ENCODE data around the gene PLAAT4. TPM values are rescaled to one million over a fixed set of nuclear protein-coding genes. Genes with fewer than 3 reads are reported as not detected.
"Not testable (repeated sequence)": the region's sequence is repeated elsewhere in the genome, so short reads cannot be mapped to it uniquely, and the experiment has no call there.

The PLAAT4 gene
- total RNA-seq, 1 donor from 2014 or later = 109 TPM

DNA sequence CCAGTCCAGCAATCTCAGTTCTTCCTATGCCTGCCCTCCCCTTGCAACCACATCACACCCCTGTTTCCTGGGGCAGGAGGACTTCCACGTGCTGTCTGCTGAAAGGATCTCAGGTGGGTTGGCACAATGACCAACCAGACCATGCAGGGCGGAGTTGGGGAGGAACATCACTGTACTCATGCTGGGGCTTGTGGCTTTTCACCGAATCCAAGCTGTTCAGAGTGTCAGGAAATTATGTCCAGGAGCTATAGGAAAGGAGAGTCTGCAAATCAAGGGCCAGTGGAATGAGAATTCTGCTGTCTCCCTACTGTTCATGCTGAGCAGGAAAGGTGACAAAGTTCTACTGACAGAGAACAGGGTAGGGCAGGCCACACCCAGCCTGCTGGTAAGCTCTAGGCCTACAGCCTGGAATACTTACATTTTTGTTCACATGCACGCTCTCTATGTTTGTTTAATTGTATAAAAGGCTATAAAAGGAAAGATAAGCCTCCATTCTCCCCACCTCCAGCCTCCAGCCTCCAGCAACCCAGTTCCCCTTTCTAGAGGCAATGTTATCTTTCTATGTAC, 28.3 kb downstream of the PLAAT4 start:
- intact Hi-C loops (cut with micrococcal nuclease) = loop anchor here (1.0 to 5.0 kb wide), 2 partner anchors 29 to 78 kb away; partner anchors contain the start of gene PLAAT4

DNA sequence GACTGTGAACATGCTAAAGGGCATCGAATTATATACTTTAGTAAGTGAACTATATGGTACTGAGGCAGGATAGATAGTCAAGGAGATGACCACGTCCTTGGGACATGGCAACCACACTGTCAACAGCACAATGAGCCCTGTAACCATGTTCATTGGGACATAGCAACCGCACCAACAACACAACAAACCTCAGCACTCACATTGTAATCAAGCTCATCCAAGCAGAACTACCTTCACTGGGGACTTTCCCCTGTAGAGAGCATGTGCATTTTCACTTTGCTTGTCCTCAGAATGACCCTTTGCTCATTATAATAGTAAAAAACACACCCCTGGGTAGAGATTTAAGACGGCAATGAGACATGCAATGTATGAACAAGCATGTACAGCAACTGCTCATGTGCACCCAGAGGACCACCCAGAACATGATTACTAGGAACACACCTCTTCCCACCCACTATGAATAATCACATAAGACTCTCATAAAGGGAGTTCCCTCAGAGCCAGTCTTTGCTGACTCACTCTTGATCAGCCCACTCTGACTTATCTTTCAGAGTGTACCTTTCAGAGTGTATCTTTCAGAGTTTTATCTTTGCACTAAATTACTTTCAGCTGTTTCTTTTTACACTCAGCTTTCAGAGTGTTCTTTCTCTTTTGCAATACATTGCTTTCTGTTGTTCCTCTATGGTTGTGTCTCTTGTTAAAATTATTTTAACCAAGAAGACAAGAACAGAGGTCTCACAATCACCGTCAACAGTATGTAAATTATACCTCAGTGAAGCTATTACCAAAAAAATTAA, 30.6 kb downstream of the PLAAT4 start:
- intact Hi-C loops (cut with micrococcal nuclease) = loop anchor here (1.0 to 5.0 kb wide), 2 partner anchors 36 to 80 kb away; no protein-coding TSS in a partner anchor

- intact Hi-C loops (cut with micrococcal nuclease) = loop anchor here (5.0 kb wide), 1 partner anchor 82 kb away; no protein-coding TSS in a partner anchor
These were observed 33.0 kb downstream of the PLAAT4 start for GRCh38 chr11:63569570-63569969.

DNA sequence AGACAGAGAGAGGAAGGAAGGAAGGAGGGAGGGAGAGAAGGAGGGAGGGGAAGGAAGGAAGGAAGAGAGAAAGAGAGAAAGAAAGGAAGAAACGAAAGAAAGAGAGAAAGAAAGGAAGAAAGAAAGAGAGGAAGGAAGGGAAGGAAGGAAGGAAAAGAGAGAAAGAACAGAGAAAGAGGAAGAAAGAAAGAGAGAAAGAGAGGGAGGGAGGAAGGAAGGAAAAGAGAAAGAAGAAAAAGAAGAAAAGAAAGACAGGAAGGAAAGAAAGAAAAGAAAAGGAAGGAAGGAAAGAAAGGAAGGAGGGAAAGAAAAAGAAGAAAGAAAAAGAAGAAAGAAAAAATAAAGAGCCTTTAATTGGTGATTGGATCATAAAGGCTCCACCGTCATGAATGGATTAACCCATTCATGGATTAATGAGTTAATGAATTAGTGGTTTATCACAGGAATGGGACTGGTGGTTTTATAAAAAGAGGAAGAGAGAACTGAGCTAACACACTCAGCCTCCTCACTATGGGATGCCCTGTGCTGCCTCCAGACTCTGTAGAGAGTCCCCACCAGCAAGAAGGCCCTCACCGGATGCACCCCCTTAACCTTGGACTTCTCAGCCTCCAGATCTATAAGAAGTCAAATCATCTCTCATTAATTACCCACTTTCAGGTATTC, 35.5 kb downstream of the PLAAT4 start:
- intact Hi-C loops (cut with micrococcal nuclease) = no loop called here

DNA sequence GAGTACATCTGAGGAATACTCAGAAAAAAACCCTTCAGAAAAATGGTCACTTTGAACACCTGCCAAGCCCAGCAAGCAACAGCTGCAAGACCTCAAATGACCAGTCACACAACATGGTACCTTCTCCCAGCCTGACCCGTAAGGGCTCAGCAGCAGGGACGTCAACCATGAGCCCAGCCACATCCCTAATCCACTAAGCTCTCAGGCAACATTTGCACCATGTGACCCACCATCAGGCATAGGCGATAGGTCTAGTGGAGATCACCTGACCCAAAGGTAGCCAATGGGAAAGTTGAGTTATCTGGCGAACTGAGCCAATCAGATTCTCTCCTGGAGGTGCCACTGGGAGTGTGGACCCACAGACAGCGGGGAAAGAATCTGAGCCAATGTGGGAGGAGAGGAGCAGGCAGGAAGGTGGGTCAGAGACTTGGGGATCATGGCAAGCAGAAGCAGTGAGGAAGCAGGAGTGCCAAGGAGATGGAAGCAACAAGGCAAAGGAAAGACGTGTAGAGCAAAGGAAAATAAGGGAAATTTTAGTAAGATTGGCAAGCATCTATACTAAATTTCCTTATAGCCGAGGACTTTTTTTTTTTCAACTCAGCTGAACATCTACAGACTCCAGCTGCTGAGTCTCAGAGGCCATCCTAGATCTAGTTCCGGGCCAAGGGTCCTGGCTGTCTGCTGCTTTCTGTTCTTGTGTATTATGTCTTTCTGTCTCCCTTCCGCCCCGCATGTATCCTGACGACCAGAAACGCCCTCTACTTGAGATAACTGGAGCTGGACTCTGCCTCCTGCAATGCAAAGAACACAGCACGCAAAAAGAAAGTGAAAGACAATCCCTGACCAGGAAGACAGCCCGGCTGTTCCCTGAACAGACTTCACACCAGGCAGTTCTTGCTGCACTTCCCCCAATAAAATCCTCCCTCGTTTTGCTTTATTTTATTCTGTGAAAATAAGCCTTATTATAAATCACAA, 37.6 kb downstream of the PLAAT4 start:
- intact Hi-C loops (cut with micrococcal nuclease) = no loop called here

DNA sequence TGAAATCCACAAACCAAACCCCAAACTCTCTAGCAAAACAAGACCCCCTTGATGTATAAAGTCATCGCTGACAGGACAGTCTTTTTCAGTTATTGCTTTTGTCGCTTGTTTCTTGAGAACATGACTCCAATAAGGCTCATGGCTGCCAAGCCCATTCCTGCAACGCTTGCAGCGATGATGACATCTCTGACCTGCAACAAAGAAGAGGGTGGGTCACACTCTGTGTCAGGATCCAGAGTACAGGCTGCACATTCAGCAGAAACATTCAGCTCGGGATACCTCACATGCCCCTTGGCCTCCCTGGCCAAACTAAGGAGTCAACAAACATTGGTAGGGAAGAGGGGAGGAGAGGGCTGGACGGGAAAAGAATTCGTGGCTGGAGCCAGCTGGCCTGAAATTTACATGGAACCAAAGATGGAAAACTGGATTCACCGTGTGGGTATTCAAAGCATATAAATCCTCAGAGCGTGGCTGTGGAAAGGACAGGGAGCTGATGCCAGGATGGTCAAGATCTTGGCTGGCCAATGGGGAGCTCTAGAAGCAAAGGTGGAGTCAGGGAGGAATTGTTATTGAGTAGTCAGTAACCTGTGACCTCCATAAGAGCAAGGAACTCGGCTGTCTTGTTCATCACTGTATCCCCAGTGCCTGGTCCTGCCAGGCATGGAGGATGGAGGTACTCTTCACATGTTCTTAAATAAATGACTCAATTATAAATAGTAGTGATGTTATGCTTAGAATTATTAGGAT, 38.4 kb downstream of the PLAAT4 start:
- intact Hi-C loops (cut with micrococcal nuclease) = no loop called here

GRCh38 chr11:63578882-63579281, 42.3 kb downstream of the PLAAT4 start:
- intact Hi-C loops (cut with micrococcal nuclease) = not testable (repeated sequence)

DNA sequence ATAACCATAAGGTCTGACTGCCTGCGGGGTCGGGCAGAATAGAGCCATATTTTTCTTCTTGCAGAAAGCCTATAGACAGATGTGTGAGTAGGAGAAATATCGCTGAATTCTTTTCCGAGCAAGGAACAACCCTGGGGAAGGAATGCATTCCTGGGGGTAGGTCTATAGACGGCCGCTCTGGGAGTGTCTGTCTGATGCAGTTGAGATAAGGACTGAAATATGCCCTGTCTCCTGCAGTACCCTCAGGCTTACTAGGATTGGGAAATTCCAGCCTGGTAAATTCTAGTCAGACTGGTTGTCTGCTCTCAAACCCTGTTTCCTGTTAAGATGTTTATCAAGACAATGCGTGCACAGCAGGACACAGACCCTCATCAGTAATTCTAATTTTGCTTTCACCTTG, 44.6 kb downstream of the PLAAT4 start:
- intact Hi-C loops (cut with micrococcal nuclease) = not testable (repeated sequence)

DNA sequence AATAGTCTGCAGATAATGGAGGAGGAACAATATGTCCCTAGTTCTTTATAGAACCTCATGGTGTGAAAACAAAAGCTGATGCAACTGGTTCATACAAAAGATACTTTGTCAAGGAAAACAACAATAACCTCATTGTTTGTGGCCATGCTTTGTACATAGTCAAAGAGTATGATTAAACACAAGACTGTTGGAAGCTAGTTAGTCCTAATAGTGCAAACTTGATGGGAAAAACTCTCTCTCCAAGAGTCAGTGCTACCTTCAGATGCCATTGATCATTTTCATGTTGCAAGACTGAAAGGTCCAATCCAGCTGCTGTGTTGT, 46.7 kb downstream of the PLAAT4 start:
- intact Hi-C loops (cut with micrococcal nuclease) = no loop called here

DNA sequence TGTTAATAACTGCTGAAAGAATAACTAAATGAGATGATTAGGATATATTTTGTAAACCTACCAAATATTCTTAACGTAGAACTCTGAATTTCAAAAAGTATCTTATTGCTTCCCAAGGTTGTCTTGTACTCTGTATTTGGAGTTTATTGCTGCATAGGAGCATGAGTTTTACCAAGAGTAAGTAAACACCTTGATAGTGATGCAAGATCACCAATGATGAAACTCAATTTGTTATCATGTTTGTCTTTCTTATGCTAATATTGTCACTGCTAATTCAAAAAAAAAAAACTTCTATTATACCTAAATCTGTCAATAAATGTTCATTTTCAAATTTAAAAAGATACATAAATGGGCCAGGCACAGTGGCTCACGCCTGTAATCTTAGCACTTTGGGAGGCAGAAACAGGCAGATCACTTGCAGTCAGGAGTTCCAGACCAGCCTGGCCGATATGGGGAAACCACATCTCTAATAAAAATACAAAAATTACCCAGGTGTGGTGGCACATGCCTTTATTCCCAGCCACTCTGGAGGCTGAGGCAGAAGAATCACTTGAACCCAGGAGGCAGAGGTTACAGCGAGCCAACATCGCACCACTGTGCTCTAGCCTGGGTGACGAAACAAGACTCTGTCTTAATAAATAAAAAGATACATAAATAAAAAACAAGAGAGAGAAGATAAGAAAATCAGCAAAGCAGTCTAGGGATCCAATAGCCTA, 50.0 kb downstream of the PLAAT4 start:
- intact Hi-C loops (cut with micrococcal nuclease) = no loop called here

DNA sequence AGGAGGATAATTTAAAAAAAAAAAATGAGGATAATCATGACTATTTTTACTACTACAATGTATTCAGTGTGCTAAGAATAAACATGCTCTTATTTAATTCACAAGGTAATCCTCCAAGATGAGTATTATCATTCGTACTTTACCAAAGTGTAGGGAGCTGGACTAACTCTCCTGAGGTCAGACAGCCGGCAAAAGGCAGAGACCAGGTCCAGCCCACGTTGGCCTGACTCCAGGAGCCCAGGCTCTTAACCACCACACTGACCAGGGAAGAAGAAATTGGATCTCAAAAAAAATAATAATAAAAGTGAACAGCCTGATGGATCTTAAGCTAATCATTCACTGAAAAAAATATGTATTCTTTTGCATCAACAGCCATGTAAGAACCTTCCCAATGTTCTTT, 52.4 kb downstream of the PLAAT4 start:
- intact Hi-C loops (cut with micrococcal nuclease) = no loop called here

DNA sequence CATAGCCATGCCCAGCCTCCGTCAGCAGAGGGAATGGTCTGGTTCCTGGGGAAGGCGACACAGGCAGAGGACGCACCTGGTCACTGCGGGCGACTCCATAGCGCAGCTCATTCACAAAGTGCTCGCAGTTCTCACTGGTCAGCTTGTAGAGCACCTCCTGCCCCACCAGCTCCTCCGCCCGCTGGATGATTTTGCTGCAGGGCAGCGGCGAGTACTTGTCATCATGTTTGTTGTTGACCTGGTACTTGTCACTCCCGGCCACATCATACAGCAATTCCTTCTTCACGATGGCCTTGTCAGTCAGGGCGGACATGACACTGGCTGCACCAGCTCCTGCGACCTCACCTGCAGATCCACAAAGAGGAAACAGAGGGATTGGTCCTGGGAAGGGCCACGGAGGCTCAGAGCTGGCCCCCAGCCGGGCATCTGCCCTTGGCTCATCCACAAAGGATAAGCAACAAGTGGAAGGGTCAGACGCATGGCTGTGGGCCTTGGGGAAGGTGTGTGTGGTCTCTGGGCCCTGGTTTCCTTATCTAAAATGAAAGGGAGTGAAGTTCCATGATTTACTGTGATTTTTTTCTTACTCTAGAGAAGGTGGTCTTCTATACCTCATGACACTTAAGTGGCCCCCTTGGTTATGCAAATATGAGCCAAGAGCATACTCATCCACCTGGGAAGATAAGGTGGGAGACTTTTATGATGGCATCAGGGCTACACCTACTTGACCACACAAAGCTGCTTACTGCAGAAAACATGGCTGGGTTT, 53.6 kb downstream of the PLAAT4 start:
- intact Hi-C loops (cut with micrococcal nuclease) = no loop called here

GRCh38 chr11:63592975-63593395, 56.4 kb downstream of the PLAAT4 start:
- intact Hi-C loops (cut with micrococcal nuclease) = no loop called here

DNA sequence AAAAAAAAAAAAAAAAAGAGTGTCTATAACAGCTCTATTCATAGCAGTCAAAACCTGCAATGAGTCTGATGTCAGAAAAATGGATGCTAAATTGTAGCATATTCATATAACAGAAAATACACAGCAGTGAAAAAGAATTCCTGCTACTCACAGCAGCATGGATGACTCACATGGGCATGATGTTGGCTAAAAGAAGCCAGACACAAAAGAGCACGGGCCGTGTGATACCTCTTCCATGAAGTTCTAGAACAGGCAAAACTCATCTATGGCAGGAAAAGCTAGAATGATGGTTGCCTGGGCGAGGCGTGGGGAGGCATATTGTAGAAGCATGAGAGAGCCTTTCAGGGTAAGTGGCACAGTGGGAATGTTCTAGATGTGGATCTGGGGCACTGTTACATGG, 58.7 kb downstream of the PLAAT4 start:
- intact Hi-C loops (cut with micrococcal nuclease) = no loop called here

Other genes starting within 250 kb of the PLAAT4 start
- not detected in 2 replicates for gene SLC22A9, start 167.0 kb upstream of the PLAAT4 start, total RNA-seq
- not detected in 2 replicates for gene PLAAT5, start 45.6 kb upstream of the PLAAT4 start, total RNA-seq
- 0.14 TPM in 2 replicates for gene LGALS12, start 30.7 kb upstream of the PLAAT4 start, total RNA-seq
- gene PLAAT2, start 26.6 kb downstream of the PLAAT4 start, total RNA-seq = not detected in 2 replicates
- 3.0 and 3.3 TPM in 2 replicates for gene PLAAT3, start 77.6 kb downstream of the PLAAT4 start, total RNA-seq
- gene ATL3, start 134.6 kb downstream of the PLAAT4 start, total RNA-seq = 40.5 and 40.8 TPM in 2 replicates
- gene RTN3, start 144.7 kb downstream of the PLAAT4 start, total RNA-seq = 68.2 and 68.5 TPM in 2 replicates
- 1.8 and 2.2 TPM in 2 replicates for gene ZFTA, start 232.0 kb downstream of the PLAAT4 start, total RNA-seq